ENCODE results near the gene GNB1L. TPM values are rescaled to one million over a fixed set of nuclear protein-coding genes. Genes with fewer than 3 reads are reported as not detected.
A peak's percentile ranks its signal among the peaks of the same experiment; 100 is the strongest.

Gene GNB1L
- total RNA-seq, 4 donors from 2014 or later = 1.8 to 5.1 (median 4.5) TPM

DNA sequence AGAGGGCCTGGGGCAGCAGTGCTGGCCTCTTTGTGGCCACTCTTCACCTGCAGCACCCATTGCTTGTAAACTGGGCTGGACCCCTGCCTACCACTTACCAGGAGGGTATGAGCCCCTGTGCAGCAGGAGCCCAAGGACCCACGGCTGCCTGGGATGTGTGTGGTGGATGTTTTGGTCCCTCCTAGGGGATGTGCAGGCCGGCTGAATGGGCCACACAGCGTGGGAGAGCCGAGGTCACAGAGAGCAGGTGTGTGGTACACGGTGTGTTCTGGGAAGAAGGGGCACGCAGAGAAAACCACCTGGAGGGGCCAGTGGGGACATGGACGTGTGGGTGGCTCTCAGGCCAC is 19.3 kb upstream of the GNB1L start:
- Histone ChIP-seq H3K36me3 (no peaks in the 10 kb centered on the region), H3K27me3 (no peaks in the 10 kb centered on the region), H3K4me3 (replicated peaks in 1 of 3) (no peak overlapping the region), H3K4me1 (peaks cover 25 to 27% of the 10 kb centered on the region in 2 donors), H3K9me3 (no peaks in the 10 kb centered on the region), H3K27ac (peak overlapping the region in 2 of 3 donors; percentile 44 to 81)
- 81% methylated on average over 7 of the region's 7 CpGs; no CpG with 5 or more reads in 1 of the 2 donors for WGBS, 2 donors
- DNase-seq = no peak
- intact Hi-C loops (cut with DNase I) = no loop called here
- TF ChIP-seq, protein P1, sequence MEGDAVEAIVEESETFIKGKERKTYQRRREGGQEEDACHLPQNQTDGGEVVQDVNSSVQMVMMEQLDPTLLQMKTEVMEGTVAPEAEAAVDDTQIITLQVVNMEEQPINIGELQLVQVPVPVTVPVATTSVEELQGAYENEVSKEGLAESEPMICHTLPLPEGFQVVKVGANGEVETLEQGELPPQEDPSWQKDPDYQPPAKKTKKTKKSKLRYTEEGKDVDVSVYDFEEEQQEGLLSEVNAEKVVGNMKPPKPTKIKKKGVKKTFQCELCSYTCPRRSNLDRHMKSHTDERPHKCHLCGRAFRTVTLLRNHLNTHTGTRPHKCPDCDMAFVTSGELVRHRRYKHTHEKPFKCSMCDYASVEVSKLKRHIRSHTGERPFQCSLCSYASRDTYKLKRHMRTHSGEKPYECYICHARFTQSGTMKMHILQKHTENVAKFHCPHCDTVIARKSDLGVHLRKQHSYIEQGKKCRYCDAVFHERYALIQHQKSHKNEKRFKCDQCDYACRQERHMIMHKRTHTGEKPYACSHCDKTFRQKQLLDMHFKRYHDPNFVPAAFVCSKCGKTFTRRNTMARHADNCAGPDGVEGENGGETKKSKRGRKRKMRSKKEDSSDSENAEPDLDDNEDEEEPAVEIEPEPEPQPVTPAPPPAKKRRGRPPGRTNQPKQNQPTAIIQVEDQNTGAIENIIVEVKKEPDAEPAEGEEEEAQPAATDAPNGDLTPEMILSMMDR (IDR thresholded peaks at IDR 0.05) = no peak
- TF ChIP-seq POLR2A (IDR thresholded peaks at IDR 0.05) = no peak

DNA sequence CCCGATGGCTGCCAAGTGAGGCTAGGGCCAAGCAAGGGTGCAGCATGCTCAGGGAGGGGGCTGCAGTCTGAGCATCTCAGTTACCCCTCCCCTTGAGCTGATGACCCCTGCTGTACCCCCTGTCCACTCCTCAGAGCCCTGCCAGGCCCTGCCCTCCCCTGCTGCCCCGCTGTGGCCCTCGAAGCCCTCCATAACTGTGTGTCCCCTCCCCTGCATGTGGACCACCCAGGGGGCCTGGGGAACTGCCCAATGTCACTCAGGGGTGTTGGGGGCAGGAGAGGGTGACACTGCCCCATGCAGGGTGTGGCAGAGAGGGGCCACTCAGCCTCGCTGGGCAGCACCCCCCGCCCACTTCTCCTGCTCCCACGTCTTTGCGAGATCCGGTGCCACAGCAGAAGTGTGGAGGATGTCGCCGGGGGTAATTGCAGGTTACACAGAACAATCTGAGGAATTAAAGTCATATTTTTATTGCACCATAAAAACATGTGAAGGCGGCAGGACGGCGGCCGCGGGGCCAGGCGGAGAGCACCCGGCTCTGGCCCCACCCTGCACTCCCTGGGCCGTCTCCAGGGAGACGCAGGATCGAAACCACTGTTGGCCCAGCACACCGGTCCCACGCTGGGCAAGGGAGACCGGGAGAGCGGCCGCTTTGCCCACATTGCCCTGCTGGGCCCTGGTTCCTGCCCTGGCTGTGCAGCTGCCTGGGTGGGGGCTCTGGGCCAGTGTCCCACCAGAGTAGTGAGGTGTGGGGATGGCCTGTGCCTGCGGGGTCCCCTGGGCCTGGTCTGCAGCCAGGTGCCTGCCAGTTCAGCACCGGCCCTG is 18.7 kb upstream of the GNB1L start:
- TF ChIP-seq POLR2A (IDR thresholded peaks at IDR 0.05) = no peak
- TF ChIP-seq, protein P1 (IDR thresholded peaks at IDR 0.05) = no peak
- intact Hi-C loops (cut with DNase I) = no loop called here
- peak; percentile 0 to 3 for DNase-seq
- WGBS, 2 donors = 89 to 90% methylated on average over 18 to 25 of the region's 27 CpGs
- H3K36me3 ChIP-seq = no peaks in the 10 kb centered on the region
- no peak overlapping the region for H3K4me3 ChIP-seq (replicated peaks in 1 of 3)
- peaks cover 25 to 27% of the 10 kb centered on the region in 2 donors for H3K4me1 ChIP-seq
- H3K27me3 ChIP-seq = no peaks in the 10 kb centered on the region
- peak overlapping the region in 1 of 3 donors; percentile 44 for H3K27ac ChIP-seq
- no peaks in the 10 kb centered on the region for H3K9me3 ChIP-seq

DNA sequence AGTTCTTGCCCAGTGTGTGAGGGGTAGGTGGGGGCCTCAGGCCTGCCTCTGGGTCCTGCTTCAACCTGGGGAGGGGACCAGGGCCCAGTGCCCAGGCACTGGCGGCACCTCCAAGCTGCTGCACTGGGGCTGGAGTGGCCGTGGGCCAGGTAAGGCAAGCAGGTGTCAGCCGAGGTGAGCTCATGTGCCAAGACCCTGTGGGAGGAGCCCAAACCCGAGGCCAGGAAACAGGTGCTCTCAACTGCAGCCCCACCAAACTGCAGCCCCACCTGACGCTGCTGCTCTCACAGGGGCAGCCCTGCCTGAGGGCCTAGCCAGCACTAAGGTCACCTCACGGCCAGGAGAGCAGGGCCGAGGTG is 18.1 kb upstream of the GNB1L start:
- Histone ChIP-seq H3K27me3 (no peaks in the 10 kb centered on the region), H3K9me3 (no peaks in the 10 kb centered on the region), H3K4me1 (peaks cover 25 to 27% of the 10 kb centered on the region in 2 donors), H3K36me3 (no peaks in the 10 kb centered on the region), H3K27ac (no peak overlapping the region), H3K4me3 (replicated peaks in 1 of 3) (no peak overlapping the region)
- 80% methylated on average over 2 of the region's 7 CpGs; no CpG with 5 or more reads in 1 of the 2 donors for WGBS, 2 donors
- peak; percentile 11 to 20 for DNase-seq
- intact Hi-C loops (cut with DNase I) = no loop called here
- TF ChIP-seq POLR2A (IDR thresholded peaks at IDR 0.05) = no peak
- TF ChIP-seq, protein P1 (IDR thresholded peaks at IDR 0.05) = no peak

DNA sequence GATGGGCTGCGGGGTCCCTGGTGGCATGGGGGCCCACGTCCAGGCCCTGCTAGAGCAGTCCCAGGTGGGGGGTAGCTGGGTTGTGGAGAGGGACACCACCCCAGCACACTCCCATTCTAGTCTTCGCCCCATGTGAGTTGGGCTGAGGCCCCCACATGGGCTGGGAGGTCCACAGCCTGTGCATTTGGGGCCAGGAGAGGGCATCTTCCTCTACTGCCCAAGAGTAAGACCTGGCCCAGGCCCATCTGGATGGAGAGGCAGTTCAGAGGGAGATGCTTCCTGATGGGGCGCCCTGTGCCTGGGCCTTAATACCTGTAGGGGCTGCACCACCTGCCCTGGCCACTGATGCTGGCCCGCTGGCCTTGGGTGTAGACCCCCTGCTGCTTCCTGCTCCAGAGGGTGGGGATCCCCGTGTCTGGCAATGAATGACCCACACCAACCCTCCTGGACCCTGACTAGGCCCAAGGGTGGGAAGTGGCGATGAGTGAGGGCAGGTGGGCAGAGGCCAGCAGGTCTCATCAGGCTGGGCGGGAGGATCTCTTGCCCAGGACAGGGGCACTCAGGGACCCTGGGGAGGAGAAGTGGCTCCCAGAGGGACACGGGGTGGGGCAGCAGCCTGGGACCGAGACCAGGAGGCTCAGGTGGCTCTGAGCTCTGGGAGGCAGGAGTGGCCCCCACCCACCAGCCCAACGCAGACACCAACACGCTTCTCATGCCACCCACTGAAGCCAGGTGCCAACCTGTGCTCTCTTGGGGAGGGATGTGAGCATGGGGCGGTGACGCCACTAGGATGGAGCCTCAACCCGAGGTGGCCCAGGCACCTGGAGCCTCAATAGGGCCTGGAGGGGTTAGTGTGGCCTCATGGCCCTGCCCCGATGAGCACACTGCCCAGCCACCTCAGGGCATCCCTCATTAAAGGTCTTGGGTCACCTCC is 17.4 kb upstream of the GNB1L start:
- no peak for TF ChIP-seq POLR2A (IDR thresholded peaks at IDR 0.05)
- Histone ChIP-seq H3K9me3 (no peaks in the 10 kb centered on the region), H3K4me1 (peaks cover 25 to 27% of the 10 kb centered on the region in 2 donors), H3K27ac (no peak overlapping the region), H3K27me3 (no peaks in the 10 kb centered on the region), H3K4me3 (replicated peaks in 1 of 3) (no peak overlapping the region), H3K36me3 (no peaks in the 10 kb centered on the region)
- intact Hi-C loops (cut with DNase I) = no loop called here
- WGBS, 2 donors = 94 to 100% methylated on average over 4 to 11 of the region's 16 CpGs
- peak; percentile 1 for DNase-seq

DNA sequence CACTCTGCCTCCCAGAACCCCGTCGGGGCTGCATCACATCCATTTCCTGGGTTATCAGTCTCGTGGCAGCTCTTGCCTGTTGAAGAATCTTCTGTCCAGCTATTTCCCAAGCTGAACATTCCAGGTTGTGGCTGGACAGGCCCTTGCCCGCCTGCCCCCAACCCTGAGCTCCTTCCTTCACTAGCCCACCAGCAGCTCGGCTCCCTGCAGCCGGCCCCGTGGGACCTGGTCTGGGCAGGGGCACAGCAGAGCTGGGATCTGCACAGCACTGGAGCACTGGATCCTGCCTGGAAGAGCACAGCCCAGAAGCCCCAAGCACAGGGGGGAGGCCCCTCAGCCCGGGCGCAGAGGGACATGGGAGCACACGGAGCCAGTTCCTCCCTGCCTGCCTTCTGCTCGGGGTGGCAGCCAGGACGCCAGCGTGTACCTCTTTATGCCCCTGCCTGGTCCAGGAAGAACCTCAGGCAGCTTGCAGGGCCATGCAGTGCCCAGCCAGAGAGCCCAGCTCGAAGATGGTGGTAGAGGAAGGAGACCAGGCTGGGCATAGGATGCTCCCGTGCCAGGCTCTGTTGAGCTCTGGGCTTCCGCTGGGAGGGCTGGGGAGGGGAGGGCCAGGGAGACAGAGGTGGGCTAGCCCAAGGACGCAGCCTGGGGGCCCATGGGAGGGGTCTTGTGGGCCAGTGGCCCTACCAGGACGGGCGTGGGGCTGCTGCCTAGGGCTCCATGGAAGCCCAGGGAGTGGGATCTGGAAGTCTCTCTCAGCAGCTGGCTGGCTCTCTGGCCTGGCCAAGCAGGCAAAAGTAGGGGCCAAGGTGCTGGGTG is 16.6 kb upstream of the GNB1L start:
- Histone ChIP-seq H3K36me3 (no peaks in the 10 kb centered on the region), H3K4me1 (peaks cover 24 to 25% of the 10 kb centered on the region in 2 donors), H3K4me3 (replicated peaks in 1 of 3) (no peak overlapping the region), H3K27ac (no peak overlapping the region), H3K9me3 (no peaks in the 10 kb centered on the region), H3K27me3 (no peaks in the 10 kb centered on the region)
- DNase-seq = peak; percentile 0
- intact Hi-C loops (cut with DNase I) = no loop called here
- TF ChIP-seq, protein P1 (IDR thresholded peaks at IDR 0.05) = no peak
- no peak for TF ChIP-seq POLR2A (IDR thresholded peaks at IDR 0.05)
- 85 to 86% methylated on average over 4 to 18 of the region's 19 CpGs for WGBS, 2 donors
